GM19452 (cell line): Measurements from ENCODE around the gene IMPA2.

Experiments used
- ATAC-seq: cut with Tn5 transposase; IDR thresholded peaks from one replicate; pipeline ENCODE4 v1.9.1; 2021; ENCODE audit not compliant: unreplicated experiment

Gene IMPA2

GRCh38 chr18:12006488-12006840 lies 25.2 kb downstream of the IMPA2 start:
- no peak for ATAC-seq

GRCh38 chr18:12007063-12007462 lies 25.8 kb downstream of the IMPA2 start:
- ATAC-seq: no peak

- no peak for ATAC-seq
Observed at GRCh38 chr18:12008181-12008767, 27.0 kb downstream of the IMPA2 start.

GRCh38 chr18:12008842-12009580 lies 27.7 kb downstream of the IMPA2 start:
- ATAC-seq: no peak

GRCh38 chr18:12009581-12010140 lies 28.4 kb downstream of the IMPA2 start:
- ATAC-seq: no peak

GRCh38 chr18:12010187-12010802 lies 29.0 kb downstream of the IMPA2 start:
- ATAC-seq: no peak

GRCh38 chr18:12011199-12011956 lies 30.1 kb downstream of the IMPA2 start:
- ATAC-seq: no peak

GRCh38 chr18:12011957-12012549 lies 30.7 kb downstream of the IMPA2 start:
- ATAC-seq: no peak

GRCh38 chr18:12012697-12013096 lies 31.4 kb downstream of the IMPA2 start:
- ATAC-seq: no peak

GRCh38 chr18:12013186-12013916 lies 32.0 kb downstream of the IMPA2 start:
- no peak for ATAC-seq

GRCh38 chr18:12014086-12014485 lies 32.8 kb downstream of the IMPA2 start:
- ATAC-seq: no peak

GRCh38 chr18:12014521-12015415 lies 33.5 kb downstream of the IMPA2 start:
- ATAC-seq: no peak

- ATAC-seq: no peak
Observed at GRCh38 chr18:12015416-12016062, 34.2 kb downstream of the IMPA2 start.

- no peak for ATAC-seq
Observed at GRCh38 chr18:12017081-12017480, 35.8 kb downstream of the IMPA2 start.

GRCh38 chr18:12018861-12019260 lies 37.6 kb downstream of the IMPA2 start:
- ATAC-seq: no peak

- no peak for ATAC-seq
Observed at GRCh38 chr18:12021077-12021476, 39.8 kb downstream of the IMPA2 start.

- ATAC-seq: no peak
Observed at GRCh38 chr18:12021596-12021995, 40.3 kb downstream of the IMPA2 start.

GRCh38 chr18:12023375-12023774 lies 42.1 kb downstream of the IMPA2 start:
- ATAC-seq: no peak

GRCh38 chr18:12026562-12026961 lies 45.3 kb downstream of the IMPA2 start:
- ATAC-seq: no peak
